Osteocyte (in vitro differentiated cells): Measurements from ENCODE around the gene CACNA1H. TPM values are rescaled to one million over a fixed set of nuclear protein-coding genes. Genes with fewer than 3 reads are reported as not detected.

Source experiments
- DNase-seq: peaks from one replicate; pipeline ENCODE4 v3.0.0; 2021; ENCODE audit warnings: mixed read lengths; ENCODE audit not compliant: unreplicated experiment; ENCODE audit errors: extremely low spot score
- H3K27ac Mint-ChIP-seq: one replicate; pipeline ENCODE4 v1.8.0; 2021; ENCODE audit warnings: mild to moderate bottlenecking, mixed read lengths; ENCODE audit not compliant: unreplicated experiment
- H3K27me3 Mint-ChIP-seq: one replicate; pipeline ENCODE4 v1.8.0; 2021; ENCODE audit warnings: mixed read lengths; ENCODE audit not compliant: unreplicated experiment
- H3K36me3 Mint-ChIP-seq: one replicate; pipeline ENCODE4 v1.8.0; 2021; ENCODE audit warnings: mixed read lengths; ENCODE audit not compliant: unreplicated experiment
- H3K4me1 Mint-ChIP-seq: one replicate; pipeline ENCODE4 v1.8.0; 2021; ENCODE audit warnings: mixed read lengths; ENCODE audit not compliant: unreplicated experiment
- H3K4me3 Mint-ChIP-seq: one replicate; pipeline ENCODE4 v1.8.0; 2021; ENCODE audit warnings: mild to moderate bottlenecking, moderate library complexity, mixed read lengths; ENCODE audit not compliant: unreplicated experiment
- H3K9me3 Mint-ChIP-seq: one replicate; pipeline ENCODE4 v1.8.0; 2021; ENCODE audit warnings: mixed read lengths; ENCODE audit not compliant: unreplicated experiment
- total RNA-seq: library from RNA; stranded (reverse); gene quantifications from 2 replicates; pipeline ENCODE4 v1.2.1, GENCODE V29; 2021
- TF ChIP-seq, protein P1 (sequence below): fragments of 200-600 bp; sonication (generic); IDR thresholded peaks from 2 replicates; pipeline ENCODE4 v1.5.0; 2021; ENCODE audit warnings: antibody characterized with exemption, mild to moderate bottlenecking, moderate library complexity

Gene CACNA1H
- total RNA-seq, 1 donor from 2014 or later = 21.2 TPM

DNA sequence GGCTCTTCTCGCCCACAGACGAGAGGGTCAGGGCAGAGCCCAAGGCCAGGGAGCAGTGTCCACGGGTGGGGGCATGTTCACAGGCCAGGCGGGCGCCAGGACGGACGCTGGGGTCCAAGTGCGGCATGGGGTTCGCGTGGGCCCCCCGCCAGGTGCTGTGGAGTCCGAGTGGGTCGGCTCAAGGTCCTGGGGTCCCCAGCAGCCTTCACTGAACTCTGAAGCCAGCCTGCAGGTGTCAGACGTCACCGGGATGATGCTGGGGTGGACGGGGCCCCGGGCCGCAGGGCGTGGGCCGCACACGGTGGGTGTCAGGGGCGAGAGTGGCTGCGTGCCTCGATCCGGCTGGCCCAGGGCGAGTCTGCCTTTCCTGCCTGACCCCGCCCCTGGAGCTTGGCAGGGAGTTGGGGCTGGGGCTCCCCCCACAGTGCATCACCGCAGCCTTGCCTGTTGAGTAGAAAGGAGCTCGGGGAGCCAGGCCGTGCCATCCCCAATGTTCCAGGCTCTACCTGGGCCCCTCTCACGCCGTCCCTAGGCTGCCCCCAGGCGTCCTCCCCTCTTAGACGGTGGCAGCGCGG lies 19.0 kb downstream of the CACNA1H start:
- Mint-ChIP-seq H3K9me3 (no peaks in the 10 kb centered on the region), H3K36me3 (no peaks in the 10 kb centered on the region), H3K27ac (no peak overlapping the region), H3K4me1 (peaks cover 39% of the 10 kb centered on the region), H3K4me3 (no peak overlapping the region), H3K27me3 (no peaks in the 10 kb centered on the region)
- TF ChIP-seq, protein P1, sequence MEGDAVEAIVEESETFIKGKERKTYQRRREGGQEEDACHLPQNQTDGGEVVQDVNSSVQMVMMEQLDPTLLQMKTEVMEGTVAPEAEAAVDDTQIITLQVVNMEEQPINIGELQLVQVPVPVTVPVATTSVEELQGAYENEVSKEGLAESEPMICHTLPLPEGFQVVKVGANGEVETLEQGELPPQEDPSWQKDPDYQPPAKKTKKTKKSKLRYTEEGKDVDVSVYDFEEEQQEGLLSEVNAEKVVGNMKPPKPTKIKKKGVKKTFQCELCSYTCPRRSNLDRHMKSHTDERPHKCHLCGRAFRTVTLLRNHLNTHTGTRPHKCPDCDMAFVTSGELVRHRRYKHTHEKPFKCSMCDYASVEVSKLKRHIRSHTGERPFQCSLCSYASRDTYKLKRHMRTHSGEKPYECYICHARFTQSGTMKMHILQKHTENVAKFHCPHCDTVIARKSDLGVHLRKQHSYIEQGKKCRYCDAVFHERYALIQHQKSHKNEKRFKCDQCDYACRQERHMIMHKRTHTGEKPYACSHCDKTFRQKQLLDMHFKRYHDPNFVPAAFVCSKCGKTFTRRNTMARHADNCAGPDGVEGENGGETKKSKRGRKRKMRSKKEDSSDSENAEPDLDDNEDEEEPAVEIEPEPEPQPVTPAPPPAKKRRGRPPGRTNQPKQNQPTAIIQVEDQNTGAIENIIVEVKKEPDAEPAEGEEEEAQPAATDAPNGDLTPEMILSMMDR = no peak
- no peak for DNase-seq

DNA sequence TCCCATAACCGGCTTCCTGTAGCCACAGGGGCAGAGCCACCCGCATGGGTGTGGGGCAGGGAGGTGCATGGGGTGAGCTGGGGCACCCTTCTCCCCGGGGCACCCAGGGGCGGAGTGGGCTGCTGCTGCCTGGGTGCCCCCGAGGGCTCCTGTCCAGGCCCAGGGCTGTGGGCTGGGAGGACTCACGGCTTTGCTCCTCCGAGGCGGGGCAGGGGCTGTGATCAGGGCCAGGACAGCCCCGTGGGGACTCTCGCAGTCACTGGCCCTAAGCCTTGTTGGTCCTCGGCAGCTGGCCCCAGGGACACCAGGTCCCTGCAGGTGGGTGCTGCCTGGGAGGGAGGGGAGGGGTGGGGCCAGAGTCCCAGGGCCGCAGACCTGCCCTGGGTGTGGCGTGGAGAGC lies 19.7 kb downstream of the CACNA1H start:
- H3K36me3 Mint-ChIP-seq = no peaks in the 10 kb centered on the region
- no peak overlapping the region for H3K27ac Mint-ChIP-seq
- no peaks in the 10 kb centered on the region for H3K9me3 Mint-ChIP-seq
- TF ChIP-seq, protein P1 = no peak
- no peaks in the 10 kb centered on the region for H3K27me3 Mint-ChIP-seq
- DNase-seq = no peak
- H3K4me3 Mint-ChIP-seq = no peak overlapping the region
- H3K4me1 Mint-ChIP-seq = peaks cover 43% of the 10 kb centered on the region

DNA sequence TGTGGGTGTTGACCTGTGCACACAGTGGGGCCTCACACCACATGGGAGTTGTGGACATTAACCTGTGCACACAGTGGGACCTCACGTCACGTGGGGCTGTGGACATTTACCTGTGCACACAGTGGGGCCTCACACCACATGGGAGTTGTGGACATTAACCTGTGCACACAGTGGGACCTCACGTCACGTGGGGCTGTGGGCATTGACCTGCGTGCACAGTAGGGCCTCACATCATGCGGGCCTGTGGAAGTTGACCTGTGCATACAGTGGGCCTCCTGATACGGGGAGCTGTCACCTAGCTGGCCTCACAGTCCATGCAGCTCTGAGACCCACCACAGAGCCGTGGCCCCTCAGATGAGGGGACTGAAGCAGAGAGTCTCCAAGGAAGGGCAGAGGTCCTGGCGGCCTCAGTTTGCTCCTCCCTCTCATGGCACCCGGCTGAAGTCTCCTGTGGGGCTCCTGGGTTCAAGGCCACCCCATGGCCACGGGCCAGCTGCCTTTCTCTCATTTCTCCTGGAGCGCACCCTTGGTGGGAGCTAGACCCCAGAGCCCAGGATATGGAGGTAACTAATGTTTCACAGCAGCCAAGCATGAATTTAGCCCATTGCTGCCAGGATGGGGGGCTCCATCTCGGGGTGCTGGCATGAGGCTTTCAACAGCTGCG lies 21.0 kb downstream of the CACNA1H start:
- H3K4me3 Mint-ChIP-seq = no peak overlapping the region
- H3K9me3 Mint-ChIP-seq = no peaks in the 10 kb centered on the region
- no peak for DNase-seq
- H3K27me3 Mint-ChIP-seq = no peaks in the 10 kb centered on the region
- TF ChIP-seq, protein P1 = no peak
- peaks cover 43% of the 10 kb centered on the region for H3K4me1 Mint-ChIP-seq
- no peak overlapping the region for H3K27ac Mint-ChIP-seq
- H3K36me3 Mint-ChIP-seq = no peaks in the 10 kb centered on the region

DNA sequence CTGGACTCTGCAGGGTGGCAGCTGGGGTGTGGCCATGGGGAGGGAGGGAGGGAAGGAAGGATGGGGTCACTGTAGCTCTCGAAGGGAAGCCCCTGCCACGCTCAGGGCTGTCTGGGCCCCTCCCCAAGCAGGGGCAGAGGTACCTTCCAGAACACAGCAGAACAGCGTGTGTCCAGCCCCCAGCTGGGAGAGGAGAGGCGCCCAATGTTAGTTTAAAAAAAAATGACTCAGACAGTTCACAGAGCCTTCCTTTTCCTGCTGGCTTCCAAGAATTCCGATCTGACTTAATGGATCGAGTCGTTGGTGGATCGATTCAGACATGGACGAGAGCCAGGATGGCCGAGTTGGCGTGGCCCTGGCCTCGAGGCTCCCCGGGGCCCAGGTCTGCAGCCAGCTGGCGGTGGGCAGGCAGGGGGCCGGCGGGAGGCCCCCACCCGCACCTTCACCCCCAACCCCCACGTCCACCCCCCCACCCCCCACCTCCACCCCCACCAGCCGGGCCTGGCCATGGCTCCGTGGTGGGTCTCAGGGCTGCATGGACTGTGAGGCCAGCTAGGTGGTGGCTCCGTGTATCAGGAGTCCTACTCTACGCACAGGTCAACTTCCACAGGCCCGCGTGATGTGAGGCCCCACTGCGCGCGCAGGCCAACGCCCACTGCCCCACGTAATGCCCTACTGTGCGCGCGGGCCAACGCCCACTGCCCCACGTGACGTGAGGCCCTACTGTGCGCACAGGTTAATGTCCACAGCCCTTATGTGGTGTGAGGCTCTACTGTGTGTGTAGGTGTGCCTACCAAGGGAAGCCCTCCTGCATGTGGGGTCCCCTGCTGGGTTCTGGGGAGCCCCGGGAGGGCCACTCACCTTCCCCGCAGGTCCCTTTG lies 21.8 kb downstream of the CACNA1H start:
- Mint-ChIP-seq H3K27ac (no peak overlapping the region), H3K9me3 (no peaks in the 10 kb centered on the region), H3K27me3 (no peaks in the 10 kb centered on the region), H3K4me1 (peaks cover 42% of the 10 kb centered on the region), H3K36me3 (no peaks in the 10 kb centered on the region), H3K4me3 (no peak overlapping the region)
- DNase-seq = no peak
- TF ChIP-seq, protein P1 = no peak
